CD4-positive, alpha-beta T cell treated with Interleukin-21 for 1 hour (primary cell): ENCODE measurements around the gene GRID1.

Source experiments
- DNase-seq: peaks from one replicate; pipeline ENCODE4 v3.0.0-alpha.2; 2020

The GRID1 gene

DNA sequence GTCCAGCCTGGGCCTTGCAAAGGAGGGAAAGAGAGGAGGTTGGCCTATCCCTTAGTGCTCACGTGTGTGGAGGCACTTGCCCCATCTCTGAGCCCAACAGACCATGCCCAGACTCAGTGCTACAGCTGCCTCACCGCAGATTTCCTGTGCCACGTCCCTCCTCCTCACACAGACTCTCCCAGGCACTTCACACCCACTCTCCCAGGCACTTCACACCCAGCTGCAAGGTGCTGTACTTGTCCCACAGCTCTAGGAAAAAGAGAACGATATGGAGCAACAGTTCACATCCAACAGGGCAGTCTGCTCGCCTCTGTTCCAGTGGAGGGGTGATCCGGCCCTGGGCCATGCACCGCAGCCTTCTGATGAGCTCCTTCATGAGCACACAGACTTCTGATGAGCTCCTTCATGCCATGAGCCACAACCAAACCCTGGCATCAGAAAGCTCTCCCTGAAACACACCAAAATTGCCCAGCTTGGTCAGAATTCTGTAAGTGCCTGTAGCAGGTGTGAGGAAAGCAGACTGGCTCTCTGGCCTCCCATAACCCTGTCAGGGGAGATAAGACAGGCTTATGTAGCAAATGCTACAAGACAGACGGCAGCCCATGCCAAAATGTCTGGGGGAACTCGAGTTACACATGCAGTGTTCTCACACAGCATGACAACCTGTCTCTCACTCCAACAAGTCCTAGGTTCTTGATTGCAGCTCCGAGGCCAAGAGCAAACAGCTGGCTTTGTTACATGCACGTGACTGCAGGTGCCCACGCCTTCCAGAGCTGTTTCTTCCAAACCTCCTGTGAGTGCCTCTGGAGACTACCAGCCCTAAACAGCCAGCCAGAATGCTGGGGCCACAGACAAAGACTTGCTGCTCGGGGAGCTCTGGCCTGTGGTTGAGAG is 348.5 kb downstream of the GRID1 start:
- no peak for DNase-seq

GRCh38 chr10:86013568-86013967 is 353.0 kb downstream of the GRID1 start:
- no peak for DNase-seq

DNA sequence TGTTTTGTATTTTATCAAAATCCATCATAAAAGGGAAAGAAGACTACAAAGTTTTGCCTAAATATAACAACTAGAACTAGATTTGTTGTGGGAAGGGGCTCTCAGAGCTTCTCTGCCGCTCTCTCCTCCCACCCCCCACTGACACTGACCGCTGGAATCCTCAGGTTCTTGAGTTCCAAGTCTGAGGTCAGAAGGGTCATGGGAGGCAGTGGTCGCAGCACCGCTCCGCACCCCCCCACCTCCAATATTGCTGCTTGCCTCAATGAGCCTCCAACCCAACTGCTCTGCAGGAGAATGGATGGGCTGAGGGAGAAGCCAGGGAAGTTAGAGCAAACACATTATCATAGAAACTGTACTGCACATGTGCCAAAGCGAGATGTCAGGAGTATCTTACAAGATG is 359.4 kb downstream of the GRID1 start:
- DNase-seq: no peak

DNA sequence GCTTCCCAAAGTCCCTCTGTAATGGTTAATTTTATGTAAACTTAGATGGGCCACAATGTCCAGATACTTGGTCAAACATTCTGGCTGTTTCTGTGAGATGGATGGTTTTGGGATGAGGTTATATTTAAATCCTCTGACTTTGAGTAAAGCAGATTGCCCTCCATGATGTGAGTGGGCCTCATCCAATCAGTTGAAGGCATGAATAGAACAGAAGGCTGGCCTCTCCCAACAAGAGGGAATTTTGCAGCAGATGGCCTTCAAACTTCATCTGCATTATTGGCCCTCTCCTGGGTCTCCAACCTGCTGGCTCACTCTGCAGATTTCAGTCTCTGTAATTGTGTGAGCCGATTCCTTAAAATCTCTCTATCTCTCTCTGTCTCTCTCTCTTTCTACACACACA is 362.3 kb downstream of the GRID1 start:
- DNase-seq: no peak

GRCh38 chr10:86003201-86003621 is 363.4 kb downstream of the GRID1 start:
- DNase-seq: no peak

GRCh38 chr10:86001521-86001920 is 365.1 kb downstream of the GRID1 start:
- no peak for DNase-seq

- DNase-seq: no peak
These were observed 369.1 kb downstream of the GRID1 start for GRCh38 chr10:85997544-85997943.

DNA sequence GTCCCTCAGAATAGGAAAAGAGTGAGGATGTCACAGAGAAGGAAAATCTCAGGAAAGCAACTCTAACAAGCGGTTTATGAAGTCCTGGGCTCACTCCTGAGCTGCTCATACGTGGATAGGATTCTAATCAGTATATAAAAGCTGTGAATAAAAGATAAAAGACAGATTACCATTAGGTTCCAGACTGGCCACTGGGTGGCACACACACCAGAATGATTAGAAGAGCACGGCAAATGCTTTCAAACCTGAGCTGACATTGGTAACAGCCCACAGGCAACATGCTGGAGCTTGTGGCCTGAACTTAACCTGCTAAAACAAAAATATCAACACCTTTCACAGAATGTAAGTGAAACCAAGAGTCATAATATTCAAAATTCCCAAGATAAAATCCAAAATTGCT is 370.8 kb downstream of the GRID1 start:
- DNase-seq: peak; percentile 13

DNA sequence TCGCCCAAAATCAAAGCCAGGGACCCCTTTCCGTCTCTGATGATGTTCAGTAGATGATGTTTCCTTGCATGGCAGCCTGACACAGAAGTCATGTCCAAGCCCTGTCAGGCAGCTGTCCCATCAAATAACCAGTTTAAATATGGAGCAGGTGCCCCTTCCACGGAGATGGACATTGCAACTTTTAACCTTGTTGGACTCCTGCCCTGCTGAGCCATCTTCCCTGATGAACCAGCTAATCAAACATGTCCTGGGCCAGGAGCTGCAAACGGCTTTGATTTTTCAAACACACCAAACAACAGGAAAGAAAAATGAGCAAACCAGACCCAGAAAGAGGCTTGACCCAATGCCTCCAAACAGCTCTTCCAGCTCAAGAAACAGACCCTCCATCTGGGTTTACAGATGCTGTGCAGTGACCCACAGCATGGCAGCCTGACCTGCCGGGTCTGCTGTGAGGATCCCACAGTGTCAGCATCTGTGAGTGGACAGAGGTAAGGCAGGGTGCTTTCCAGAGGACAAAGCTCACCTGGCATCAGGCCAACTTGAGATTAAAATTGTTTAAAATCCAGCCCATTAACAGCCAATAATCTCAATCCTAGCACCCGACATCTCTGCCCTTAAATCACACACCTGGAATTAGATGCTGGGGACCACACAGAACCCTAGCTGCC is 372.6 kb downstream of the GRID1 start:
- no peak for DNase-seq

GRCh38 chr10:85993140-85993539 is 373.5 kb downstream of the GRID1 start:
- DNase-seq: no peak

GRCh38 chr10:85992324-85992723 is 374.3 kb downstream of the GRID1 start:
- DNase-seq: no peak

GRCh38 chr10:85986777-85987176 is 379.8 kb downstream of the GRID1 start:
- no peak for DNase-seq

GRCh38 chr10:85983051-85983450 is 383.5 kb downstream of the GRID1 start:
- no peak for DNase-seq

DNA sequence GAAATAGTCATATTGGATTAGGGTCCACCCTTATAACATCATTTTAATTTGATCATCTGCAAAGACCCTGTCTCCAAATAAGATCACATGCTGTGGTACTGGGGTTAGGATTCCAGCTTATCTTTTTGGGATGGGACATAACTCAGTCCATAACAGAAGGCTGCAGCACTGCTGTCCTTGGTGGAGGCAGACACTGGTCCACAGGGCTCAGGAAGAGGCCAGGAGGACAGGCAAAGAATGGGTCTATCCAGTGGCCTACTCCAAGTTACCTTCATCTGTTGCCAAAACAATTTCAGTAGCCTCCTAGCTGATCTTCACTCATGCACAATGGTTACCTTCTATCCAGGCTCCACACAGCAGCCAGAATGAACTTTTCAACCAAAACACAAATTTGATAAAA is 387.0 kb downstream of the GRID1 start:
- DNase-seq: no peak

GRCh38 chr10:85978566-85979358 is 387.8 kb downstream of the GRID1 start:
- no peak for DNase-seq

DNA sequence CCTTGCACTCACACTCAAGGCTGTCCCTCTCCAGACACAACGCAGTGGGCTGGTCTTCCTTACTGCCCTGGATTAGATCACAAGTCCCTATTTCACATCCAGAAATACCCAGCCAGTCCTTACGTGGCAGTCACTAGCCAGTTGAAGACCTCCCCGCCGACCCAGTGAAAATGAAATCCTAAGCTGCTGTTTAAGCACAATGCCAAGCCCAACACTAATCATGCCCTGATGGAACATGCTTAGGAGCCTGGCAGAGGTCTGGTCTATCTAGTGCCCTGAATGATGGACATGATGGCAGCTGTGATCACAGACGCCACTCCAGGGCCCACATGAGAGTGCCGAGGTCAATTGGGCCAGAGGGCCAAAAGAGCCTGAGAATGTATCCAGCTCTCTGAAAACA is 389.0 kb downstream of the GRID1 start:
- DNase-seq: no peak

DNA sequence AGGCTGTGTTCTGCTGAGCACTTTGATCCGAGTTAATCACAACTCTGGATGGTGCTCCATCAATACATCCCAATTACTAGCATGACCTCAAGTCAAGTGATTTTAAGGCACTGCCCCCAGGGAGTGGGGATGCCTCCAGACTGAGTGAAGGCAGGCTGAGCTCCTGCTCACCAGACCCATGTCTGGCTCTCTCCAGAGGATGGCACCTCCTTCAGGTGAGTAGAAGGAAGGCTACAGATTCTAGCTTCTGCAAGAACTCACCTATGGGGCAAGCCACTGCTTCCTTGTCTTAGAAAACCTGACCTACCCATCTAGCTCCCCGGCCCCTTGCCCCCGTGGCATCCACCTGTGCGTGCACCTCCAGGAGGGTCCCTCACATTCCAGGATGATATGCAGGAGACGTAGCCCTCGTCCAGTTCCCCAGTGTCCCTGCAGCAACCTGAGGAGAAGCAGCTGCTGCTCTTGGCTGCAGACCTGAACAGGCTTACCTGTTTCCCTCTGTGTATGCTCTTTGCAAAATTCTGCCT is 390.3 kb downstream of the GRID1 start:
- no peak for DNase-seq

GRCh38 chr10:85971494-85971893 is 395.1 kb downstream of the GRID1 start:
- no peak for DNase-seq

DNA sequence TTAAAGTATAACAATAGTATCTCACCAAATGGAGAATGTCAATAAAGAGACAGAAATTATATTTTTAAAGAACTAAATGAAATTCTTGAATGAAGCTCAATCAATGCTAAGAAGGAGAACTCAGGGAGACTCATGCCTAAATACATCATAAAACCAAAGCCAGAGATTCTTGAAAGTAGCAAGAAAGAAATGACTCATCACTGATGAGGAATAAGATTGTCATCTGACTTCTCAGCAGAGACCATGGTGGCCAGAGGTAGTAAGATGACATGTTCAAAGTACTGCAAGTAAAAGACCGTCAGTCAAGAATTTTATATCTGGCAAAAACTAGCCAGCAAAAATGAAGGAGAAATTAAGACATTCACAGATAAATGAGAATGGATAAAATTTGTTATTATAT is 399.0 kb downstream of the GRID1 start:
- DNase-seq: no peak

GRCh38 chr10:85961479-85962067 is 405.0 kb downstream of the GRID1 start:
- DNase-seq: no peak

DNA sequence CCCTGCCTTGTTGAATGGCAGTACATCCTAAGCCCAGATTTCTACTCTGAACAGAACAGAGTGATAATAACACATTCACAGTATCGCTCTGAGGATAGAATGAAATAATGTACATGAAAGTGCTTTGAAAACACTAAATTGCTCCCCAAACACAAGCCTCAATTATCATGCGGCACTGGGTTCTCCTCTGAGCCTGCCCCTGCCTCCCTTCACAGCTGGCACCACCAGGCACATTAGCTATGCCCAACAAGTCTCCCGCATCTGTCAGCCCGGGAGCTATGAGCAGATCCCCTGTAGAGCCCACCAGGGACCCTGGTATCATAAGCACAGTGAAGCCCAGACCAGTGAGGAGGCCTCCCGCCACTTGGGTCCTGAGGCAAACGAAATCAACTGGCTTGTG is 405.5 kb downstream of the GRID1 start:
- DNase-seq: no peak

GRCh38 chr10:85959239-85959638 is 407.4 kb downstream of the GRID1 start:
- DNase-seq: no peak

- no peak for DNase-seq
These were observed 415.7 kb downstream of the GRID1 start for GRCh38 chr10:85950921-85951320.
